Daoy (cell line): ENCODE results near the gene ATAD3C. TPM values are rescaled to one million over a fixed set of nuclear protein-coding genes. Genes with fewer than 3 reads are reported as not detected.
A peak's percentile ranks its signal among the peaks of the same experiment; 100 is the strongest.
"Not testable (repeated sequence)": the region's sequence is repeated elsewhere in the genome, so short reads cannot be mapped to it uniquely, and the experiment has no call there.

Source experiments
- DNase-seq: peaks from one replicate; pipeline ENCODE4 v3.0.0-alpha.2; 2015; ENCODE audit warnings: low read depth
- total RNA-seq: library from RNA; depleted of rRNA; stranded (reverse); fragments of >200 nt; shearing (Covaris generic); gene quantifications from 2 replicates; pipeline ENCODE4 v1.2.3, GENCODE V29; 2014; rRNA removed

Gene ATAD3C, protein sequence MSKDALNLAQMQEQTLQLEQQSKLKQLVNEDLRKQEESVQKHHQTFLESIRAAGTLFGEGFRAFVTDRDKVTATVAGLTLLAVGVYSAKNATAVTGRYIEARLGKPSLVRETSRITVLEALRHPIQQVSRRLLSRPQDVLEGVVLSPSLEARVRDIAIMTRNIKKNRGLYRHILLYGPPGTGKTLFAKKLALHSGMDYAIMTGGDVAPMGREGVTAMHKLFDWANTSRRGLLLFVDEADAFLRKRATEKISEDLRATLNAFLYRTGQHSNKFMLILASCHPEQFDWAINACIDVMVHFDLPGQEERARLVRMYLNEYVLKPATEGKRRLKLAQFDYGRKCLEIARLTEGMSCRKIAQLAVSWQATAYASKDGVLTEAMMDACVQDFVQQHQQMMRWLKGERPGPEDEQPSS
- 0.06 and 0.29 TPM in 2 replicates for total RNA-seq

GRCh38 chr1:1449099-1449739 is at the start of gene ATAD3C:
ATAD3C (plus strand) TSS chr1:1449689; CDS start chr1:1450684, 995 bp downstream.
- no peak for DNase-seq

- DNase-seq = peak; percentile 42
These were observed 49.5 kb upstream of the ATAD3C start for GRCh38 chr1:1399872-1400575.

DNA sequence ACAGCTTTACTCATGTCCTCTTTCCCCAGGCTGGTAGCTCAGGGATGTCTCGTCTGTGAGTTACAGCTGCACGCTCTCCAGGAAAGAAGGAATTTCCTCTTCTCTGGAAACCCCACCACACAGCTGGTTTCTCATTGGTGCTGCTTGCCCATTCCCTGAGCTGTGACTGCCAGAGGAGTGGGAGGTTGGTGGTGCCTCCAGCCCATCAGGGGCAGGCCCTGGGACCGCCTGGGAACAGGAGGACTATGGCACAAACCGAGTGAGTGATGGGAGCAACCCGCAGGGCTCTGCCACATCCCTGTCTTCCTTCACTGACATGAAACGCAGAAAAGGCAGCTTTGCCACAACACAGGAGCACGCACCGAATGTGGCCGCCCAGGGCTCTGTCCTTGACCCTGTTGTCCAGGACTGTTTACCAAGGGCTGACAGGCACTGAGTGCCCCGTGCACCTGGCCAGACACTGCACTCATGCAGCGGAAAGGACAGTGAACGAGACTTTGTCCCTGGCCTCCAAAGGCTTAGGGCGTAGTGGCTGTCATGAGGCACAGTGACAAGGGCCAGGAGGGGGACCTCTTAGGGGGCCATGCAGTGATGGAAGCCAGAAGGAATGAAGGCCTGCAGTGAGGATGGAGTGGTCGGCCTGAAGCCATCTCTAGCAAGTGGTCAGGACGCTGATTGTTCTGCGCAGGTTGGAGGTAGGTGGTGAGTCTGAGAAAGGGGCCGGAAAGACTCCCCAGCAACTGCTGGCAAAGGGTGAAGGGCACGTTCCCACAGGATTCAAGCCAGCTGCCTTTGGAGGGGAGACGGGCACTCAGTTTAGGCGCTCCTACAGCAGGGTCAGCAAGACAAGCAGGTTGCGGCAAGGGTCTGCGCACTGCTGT is 48.7 kb upstream of the ATAD3C start:
- DNase-seq = peak; percentile 20

GRCh38 chr1:1401457-1402010 is 48.0 kb upstream of the ATAD3C start:
- DNase-seq = no peak

DNA sequence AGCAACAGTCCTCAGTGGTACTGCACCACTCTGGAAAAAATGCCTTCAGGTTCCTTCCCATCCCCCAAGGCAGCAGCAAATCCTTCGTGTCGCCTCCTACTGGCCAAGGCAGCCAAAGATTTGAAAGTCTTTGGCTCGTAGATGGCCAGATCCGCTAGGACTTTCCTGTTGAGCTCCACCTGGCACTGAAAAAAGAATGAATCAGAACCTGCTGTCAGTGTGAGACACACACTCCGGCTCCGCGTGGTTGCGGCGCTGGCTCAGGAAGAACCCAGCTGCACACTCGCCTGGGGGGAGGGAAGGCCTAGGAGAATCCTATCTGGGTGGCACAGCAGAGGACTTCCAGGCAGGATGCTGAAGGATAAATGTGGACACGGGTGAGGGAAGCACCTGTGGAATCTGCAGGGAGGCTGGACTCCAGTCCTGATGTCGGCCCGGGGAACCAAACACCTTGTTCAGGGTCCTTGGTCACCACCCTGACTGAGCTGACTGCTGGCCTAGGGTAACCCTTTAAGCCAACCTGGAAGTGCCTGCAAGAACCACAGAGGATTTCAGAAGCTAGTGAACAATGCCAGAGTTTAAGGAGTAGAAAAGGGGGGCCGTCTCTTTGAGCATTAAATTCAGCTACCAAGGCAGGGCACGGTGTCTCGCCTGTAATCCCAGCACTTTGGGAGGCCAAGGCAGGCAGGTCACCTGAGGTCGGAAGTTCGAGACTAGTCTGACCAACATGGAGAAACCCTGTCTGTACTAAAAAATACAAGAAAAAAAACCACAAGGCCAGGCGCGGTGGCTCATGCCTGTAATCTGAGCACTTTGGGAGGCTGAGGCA is 47.2 kb upstream of the ATAD3C start:
- peak; percentile 63 for DNase-seq

DNA sequence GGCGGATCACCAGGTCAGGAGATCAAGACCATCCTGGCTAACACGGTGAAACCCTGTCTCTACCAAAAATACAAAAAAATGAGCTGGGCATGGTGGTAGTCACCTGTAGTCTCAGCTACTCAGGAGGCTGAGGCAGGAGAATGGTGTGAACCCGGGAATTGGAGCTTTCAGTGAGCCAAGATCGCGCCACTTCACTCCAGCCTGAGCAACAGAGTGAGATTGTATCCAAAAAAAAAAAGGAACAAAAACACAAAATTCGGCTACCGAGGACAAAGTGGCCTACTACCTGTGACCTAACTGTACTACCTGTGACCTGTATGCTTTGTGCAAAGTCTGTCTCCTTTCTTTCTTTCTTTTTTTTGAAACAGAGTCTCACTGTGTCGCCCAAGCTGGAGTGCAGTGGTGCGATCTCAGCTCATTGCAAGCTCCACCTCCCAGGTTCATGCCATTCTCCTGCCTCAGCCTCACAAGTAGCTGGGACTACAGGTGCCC is 46.5 kb upstream of the ATAD3C start:
- DNase-seq = not testable (repeated sequence)

- no peak for DNase-seq
These were observed 45.8 kb upstream of the ATAD3C start for GRCh38 chr1:1403653-1404052.

- DNase-seq = no peak
These were observed 43.2 kb upstream of the ATAD3C start for GRCh38 chr1:1406101-1406820.

DNA sequence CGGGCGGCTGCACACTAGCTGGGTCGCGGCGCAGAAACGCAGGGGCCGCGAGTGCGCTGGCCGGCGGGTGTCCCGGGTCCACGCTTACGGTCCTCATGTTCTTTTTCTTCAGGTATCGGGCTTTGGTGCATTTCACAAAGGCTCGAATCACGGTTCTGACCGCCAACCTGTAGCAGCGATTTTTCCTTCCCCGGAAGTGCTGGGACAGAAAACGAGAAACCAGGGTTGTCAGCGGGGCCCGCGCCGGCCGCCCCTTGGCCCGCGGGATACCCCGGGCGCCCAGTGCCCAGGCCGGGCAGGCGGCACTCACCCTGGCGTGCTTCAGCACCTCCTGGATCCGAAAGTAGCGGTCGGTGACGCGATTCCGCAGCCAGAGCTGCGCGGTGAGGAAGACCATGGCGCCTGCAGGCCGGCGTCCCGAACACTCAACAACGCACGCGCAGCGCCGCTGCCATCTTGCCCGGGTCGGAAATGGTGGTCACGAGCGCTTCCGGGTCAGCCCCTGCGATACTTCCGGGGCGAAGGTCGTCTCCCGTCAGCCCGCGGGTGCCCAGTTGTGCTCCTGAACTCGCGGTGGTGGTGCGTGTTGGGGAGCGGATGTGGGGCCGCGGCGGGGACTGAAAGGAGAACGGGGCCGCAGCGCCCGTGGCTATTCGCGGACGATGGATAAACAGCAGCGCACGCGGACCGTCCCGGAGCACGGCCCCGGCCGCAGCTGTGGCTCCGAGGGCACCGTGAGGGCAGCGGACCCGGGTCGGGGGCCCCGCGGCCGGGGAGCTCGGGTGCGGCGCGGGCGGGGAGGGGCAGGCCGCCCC is 42.5 kb upstream of the ATAD3C start, which contains the start of gene MRPL20:
TSS of gene MRPL20 (minus strand) at position 473 of the 815 bp plus-strand sequence. CDS start at position 397, 76 bp downstream.
- DNase-seq = peak; percentile 96

DNA sequence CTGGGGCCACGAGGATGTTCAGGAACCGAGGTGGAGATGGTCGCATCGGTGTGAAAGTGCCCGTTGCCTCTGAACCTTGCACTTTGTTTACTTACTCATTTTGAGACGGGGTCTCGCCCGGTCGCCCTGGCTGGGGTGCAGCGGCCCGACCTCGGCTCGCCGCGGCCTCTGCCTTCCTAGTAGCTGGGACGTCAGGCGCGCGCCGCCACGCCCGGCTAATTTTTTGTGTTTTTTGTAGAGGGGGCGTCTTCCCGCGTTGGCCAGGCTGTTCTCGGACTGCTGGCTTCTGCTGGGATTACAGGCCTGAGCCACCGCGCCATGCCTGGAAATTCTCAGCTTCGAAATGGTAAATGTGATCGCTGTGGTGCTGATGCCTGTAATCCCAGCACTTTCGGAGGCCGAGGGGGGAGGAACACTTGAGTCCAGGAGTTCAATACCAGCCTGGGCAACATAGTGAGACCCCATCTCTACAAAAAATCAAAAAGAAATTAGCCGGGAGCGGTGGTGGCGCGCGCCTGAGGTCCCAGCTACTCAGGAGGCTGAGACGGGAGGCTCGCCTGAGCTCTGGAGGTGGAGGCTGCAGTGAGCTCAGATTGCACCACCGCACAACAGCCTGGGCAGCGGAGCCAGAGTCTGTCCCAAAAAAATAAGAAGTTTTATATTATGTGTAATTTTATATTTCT is 41.7 kb upstream of the ATAD3C start:
- DNase-seq = no peak

GRCh38 chr1:1410238-1410637 is 39.3 kb upstream of the ATAD3C start:
- not testable (repeated sequence) for DNase-seq

DNA sequence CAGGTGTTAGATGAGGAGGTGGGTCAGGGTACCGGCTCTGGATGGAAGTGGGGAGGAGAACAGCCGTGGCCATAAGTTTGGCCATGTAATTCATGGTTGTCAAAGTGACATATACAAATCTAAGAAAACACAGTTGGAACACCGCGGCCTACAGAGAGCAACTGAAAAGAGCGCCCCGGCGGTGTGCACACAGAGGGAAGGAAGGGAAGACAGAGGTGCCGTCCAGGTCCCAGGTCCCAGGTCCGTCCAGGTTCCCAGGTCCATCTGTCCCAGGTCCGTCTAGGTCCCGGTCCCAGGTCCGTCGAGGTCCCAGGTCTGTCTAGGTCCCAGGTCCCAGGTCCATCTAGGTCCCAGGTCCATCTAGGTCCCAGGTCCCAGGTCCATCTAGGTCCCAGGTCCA is 37.9 kb upstream of the ATAD3C start:
- no peak for DNase-seq

- not testable (repeated sequence) for DNase-seq
These were observed 37.1 kb upstream of the ATAD3C start for GRCh38 chr1:1412311-1412902.

- no peak for DNase-seq
These were observed 33.7 kb upstream of the ATAD3C start for GRCh38 chr1:1415751-1416150.

- not testable (repeated sequence) for DNase-seq
These were observed 32.1 kb upstream of the ATAD3C start for GRCh38 chr1:1417396-1417795.

- not testable (repeated sequence) for DNase-seq
These were observed 31.5 kb upstream of the ATAD3C start for GRCh38 chr1:1417825-1418463.
